ENCODE data around the gene SCUBE1.

GRCh38 chr22:43206509-43207161 is 136.5 kb downstream of the SCUBE1 start:
- TF ChIP-seq CTCF (IDR thresholded peaks at IDR 0.05; ENCODE audit: low read length) = no peak
- TF ChIP-seq EZH2 (IDR thresholded peaks at IDR 0.05; ENCODE audit: borderline replicate concordance, low read length) = no peak

Measured in OCI-LY1 (cell line).